PC-9 (cell line): ENCODE measurements around the gene CCDC8.

Experiments used
- CTCF ChIP-seq: fragments of 200-600 bp; sonication (generic); conservative IDR thresholded peaks from 2 replicates; pipeline ENCODE4 v1.6.1; 2017; ENCODE audit warnings: mixed run types, antibody characterized with exemption, mild to moderate bottlenecking, moderate library complexity
- EZH2 ChIP-seq: fragments of 200-600 bp; sonication (generic); IDR thresholded peaks from 2 replicates; pipeline ENCODE4 v1.8.0; 2017; ENCODE audit warnings: antibody characterized with exemption, low read depth

- TF ChIP-seq CTCF: no peak
- no peak for TF ChIP-seq EZH2
These were observed 9.8 kb upstream of the CCDC8 start for GRCh38 chr19:46423188-46423587.
